BE2C (cell line): Measurements from ENCODE around the gene DNMBP. TPM values are rescaled to one million over a fixed set of nuclear protein-coding genes. Genes with fewer than 3 reads are reported as not detected.

Experiments used
- DNase-seq: peaks from one replicate; pipeline ENCODE4 v3.0.0-alpha.2; 2020
- H3K27me3 ChIP-seq: fragments of 250-450 bp; sonication (Bioruptor Pico); 2 replicates; pipeline ENCODE4 v1.5.1; 2020; ENCODE audit warnings: mild to moderate bottlenecking
- H3K36me3 ChIP-seq: fragments of 250-450 bp; sonication (Bioruptor Pico); 2 replicates; pipeline ENCODE4 v1.5.1; 2020; ENCODE audit warnings: mild to moderate bottlenecking
- H3K4me1 ChIP-seq: fragments of 250-450 bp; sonication (Bioruptor Pico); 2 replicates; pipeline ENCODE4 v1.5.1; 2020
- H3K4me3 ChIP-seq: 2 replicates; pipeline ENCODE4 v1.5.1; 2011; ENCODE audit warnings: low read depth, low read length
- H3K9me3 ChIP-seq: fragments of 250-450 bp; sonication (Bioruptor Pico); 2 replicates; pipeline ENCODE4 v1.5.1; 2020
- CTCF ChIP-seq: IDR thresholded peaks from 2 replicates; pipeline ENCODE4 v1.5.1; 2012; ENCODE audit warnings: mild to moderate bottlenecking, low read depth, low read length
- polyA plus RNA-seq: library from polyadenylated mRNA; unstranded; fragments of >200 nt; gene quantifications from one replicate; pipeline ENCODE4 v1.2.1, GENCODE V29; 2012; ENCODE audit warnings: low read depth, missing spikeins; ENCODE audit not compliant: insufficient read length, insufficient read depth

Gene DNMBP
- 1.8 TPM for polyA plus RNA-seq

GRCh38 chr10:100009793-100010676 is at the start of gene DNMBP:
TSS of gene DNMBP (minus strand) at chr10:100009947. CDS start at chr10:99972124, 37,823 bp downstream.
- H3K27me3 ChIP-seq = no peaks in the 10 kb centered on the region
- peak within 1 kb of the TSS; percentile 81 for H3K4me3 ChIP-seq
- no peaks in the 10 kb centered on the region for H3K36me3 ChIP-seq
- no peaks in the 10 kb centered on the region for H3K9me3 ChIP-seq
- H3K4me1 ChIP-seq = peaks cover 8% of the 10 kb centered on the region
- peak; percentile 90 for DNase-seq
- TF ChIP-seq CTCF = peak; percentile 27; the same call in 1 of the 2 replicates

- H3K36me3 ChIP-seq = no peaks in the 10 kb centered on the region
- no peak overlapping the region for H3K4me3 ChIP-seq
- H3K9me3 ChIP-seq = no peaks in the 10 kb centered on the region
- H3K4me1 ChIP-seq = no peaks in the 10 kb centered on the region
- H3K27me3 ChIP-seq = no peaks in the 10 kb centered on the region
- DNase-seq = no peak
- no peak for TF ChIP-seq CTCF
Measured at GRCh38 chr10:100057948-100058347, 48.2 kb upstream of the DNMBP start.

GRCh38 chr10:100053686-100054460 is 44.1 kb upstream of the DNMBP start:
- no peak overlapping the region for H3K4me3 ChIP-seq
- no peaks in the 10 kb centered on the region for H3K4me1 ChIP-seq
- no peak for TF ChIP-seq CTCF
- H3K36me3 ChIP-seq = no peaks in the 10 kb centered on the region
- H3K27me3 ChIP-seq = no peaks in the 10 kb centered on the region
- no peaks in the 10 kb centered on the region for H3K9me3 ChIP-seq
- DNase-seq = no peak

- Histone ChIP-seq H3K27me3 (no peaks in the 10 kb centered on the region), H3K9me3 (no peaks in the 10 kb centered on the region)
Measured at GRCh38 chr10:100046021-100046486, 36.3 kb upstream of the DNMBP start.

GRCh38 chr10:100045592-100045991 is 35.8 kb upstream of the DNMBP start:
- DNase-seq = no peak
- Histone ChIP-seq H3K27me3 (no peaks in the 10 kb centered on the region), H3K9me3 (no peaks in the 10 kb centered on the region), H3K4me3 (no peak overlapping the region), H3K4me1 (no peaks in the 10 kb centered on the region), H3K36me3 (no peaks in the 10 kb centered on the region)
- TF ChIP-seq CTCF = no peak

More at GRCh38 chr10:100046021-100046486, 36.3 kb upstream of the DNMBP start:
- Histone ChIP-seq H3K4me3 (no peak overlapping the region), H3K36me3 (no peaks in the 10 kb centered on the region), H3K4me1 (no peaks in the 10 kb centered on the region)
- peak; percentile 85 for DNase-seq
- TF ChIP-seq CTCF = peak; percentile 89
